HL-60 (cell line): Measurements from ENCODE around the gene PAWR.
A peak's percentile ranks its signal among the peaks of the same experiment; 100 is the strongest.

Experiments
- DNase-seq, 2 experiments: peaks; one replicate each; pipeline ENCODE4 v3.0.0-alpha.2; 2010 to 2020; ENCODE audit warnings: low read depth in 1 of 2, low spot score in 1 of 2
- H3K27ac ChIP-seq: fragments of 250-450 bp; sonication (Bioruptor Pico); replicated peaks from 2 replicates; pipeline ENCODE4 v1.5.1; 2020; ENCODE audit warnings: mild to moderate bottlenecking, moderate library complexity
- H3K27me3 ChIP-seq: fragments of 250-450 bp; sonication (Bioruptor Pico); 2 replicates; pipeline ENCODE4 v1.5.1; 2021; ENCODE audit warnings: mild to moderate bottlenecking, moderate library complexity; ENCODE audit not compliant: insufficient read depth, poor library complexity, severe bottlenecking
- H3K4me3 ChIP-seq: replicated peaks from 2 replicates; pipeline ENCODE4 v1.5.1; 2011; ENCODE audit warnings: mild to moderate bottlenecking, control low read depth, low read length; ENCODE audit not compliant: insufficient read depth
- GABPA ChIP-seq: IDR thresholded peaks from 2 replicates; pipeline ENCODE4 v1.6.1; 2012; ENCODE audit warnings: low read depth
- POLR2AphosphoS5 ChIP-seq: IDR thresholded peaks from 2 replicates; pipeline ENCODE4 v1.6.1; 2012; ENCODE audit warnings: low read depth
- SPI1 ChIP-seq: IDR thresholded peaks from 2 replicates; pipeline ENCODE4 v1.6.1; 2012; ENCODE audit warnings: low read depth, mild to moderate bottlenecking, borderline replicate concordance
- TF ChIP-seq, protein P1 (sequence below): IDR thresholded peaks from one replicate; pipeline ENCODE4 v1.5.1; 2011; ENCODE audit warnings: low read length, control low read depth, inconsistent platforms; ENCODE audit not compliant: insufficient read depth
- TF ChIP-seq, protein P2 (sequence below): IDR thresholded peaks from 2 replicates; pipeline ENCODE4 v1.6.1; 2012; ENCODE audit warnings: low read depth; ENCODE audit not compliant: insufficient replicate concordance

The PAWR gene

DNA sequence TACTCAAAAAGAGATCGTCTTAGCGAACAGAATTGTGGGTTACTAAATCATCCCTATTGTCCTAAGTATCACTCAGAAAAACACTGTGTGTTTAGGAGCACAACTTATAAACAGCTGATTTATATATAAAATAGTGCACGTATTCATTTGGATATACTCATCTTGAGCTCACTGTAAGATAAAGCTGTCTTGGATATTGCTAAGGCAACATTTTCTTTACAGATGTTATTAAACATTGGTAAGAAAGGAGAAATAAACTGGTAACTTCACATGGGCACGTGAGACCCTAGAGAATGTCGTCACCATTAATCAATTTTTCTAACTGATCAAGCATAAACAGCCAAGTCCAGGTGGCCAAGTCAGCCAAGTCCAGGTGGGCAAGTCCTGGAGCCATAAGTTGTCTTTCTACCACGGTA, 1.7 kb downstream of the PAWR start:
- no peak overlapping the region for H3K4me3 ChIP-seq
- H3K27ac ChIP-seq, result no peak overlapping the region
- no peak for DNase-seq
- no peak for TF ChIP-seq POLR2AphosphoS5
- TF ChIP-seq GABPA, result no peak
- no peak for TF ChIP-seq SPI1
- TF ChIP-seq, protein P1, sequence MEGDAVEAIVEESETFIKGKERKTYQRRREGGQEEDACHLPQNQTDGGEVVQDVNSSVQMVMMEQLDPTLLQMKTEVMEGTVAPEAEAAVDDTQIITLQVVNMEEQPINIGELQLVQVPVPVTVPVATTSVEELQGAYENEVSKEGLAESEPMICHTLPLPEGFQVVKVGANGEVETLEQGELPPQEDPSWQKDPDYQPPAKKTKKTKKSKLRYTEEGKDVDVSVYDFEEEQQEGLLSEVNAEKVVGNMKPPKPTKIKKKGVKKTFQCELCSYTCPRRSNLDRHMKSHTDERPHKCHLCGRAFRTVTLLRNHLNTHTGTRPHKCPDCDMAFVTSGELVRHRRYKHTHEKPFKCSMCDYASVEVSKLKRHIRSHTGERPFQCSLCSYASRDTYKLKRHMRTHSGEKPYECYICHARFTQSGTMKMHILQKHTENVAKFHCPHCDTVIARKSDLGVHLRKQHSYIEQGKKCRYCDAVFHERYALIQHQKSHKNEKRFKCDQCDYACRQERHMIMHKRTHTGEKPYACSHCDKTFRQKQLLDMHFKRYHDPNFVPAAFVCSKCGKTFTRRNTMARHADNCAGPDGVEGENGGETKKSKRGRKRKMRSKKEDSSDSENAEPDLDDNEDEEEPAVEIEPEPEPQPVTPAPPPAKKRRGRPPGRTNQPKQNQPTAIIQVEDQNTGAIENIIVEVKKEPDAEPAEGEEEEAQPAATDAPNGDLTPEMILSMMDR, result no peak
- TF ChIP-seq, protein P2, sequence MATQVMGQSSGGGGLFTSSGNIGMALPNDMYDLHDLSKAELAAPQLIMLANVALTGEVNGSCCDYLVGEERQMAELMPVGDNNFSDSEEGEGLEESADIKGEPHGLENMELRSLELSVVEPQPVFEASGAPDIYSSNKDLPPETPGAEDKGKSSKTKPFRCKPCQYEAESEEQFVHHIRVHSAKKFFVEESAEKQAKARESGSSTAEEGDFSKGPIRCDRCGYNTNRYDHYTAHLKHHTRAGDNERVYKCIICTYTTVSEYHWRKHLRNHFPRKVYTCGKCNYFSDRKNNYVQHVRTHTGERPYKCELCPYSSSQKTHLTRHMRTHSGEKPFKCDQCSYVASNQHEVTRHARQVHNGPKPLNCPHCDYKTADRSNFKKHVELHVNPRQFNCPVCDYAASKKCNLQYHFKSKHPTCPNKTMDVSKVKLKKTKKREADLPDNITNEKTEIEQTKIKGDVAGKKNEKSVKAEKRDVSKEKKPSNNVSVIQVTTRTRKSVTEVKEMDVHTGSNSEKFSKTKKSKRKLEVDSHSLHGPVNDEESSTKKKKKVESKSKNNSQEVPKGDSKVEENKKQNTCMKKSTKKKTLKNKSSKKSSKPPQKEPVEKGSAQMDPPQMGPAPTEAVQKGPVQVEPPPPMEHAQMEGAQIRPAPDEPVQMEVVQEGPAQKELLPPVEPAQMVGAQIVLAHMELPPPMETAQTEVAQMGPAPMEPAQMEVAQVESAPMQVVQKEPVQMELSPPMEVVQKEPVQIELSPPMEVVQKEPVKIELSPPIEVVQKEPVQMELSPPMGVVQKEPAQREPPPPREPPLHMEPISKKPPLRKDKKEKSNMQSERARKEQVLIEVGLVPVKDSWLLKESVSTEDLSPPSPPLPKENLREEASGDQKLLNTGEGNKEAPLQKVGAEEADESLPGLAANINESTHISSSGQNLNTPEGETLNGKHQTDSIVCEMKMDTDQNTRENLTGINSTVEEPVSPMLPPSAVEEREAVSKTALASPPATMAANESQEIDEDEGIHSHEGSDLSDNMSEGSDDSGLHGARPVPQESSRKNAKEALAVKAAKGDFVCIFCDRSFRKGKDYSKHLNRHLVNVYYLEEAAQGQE, result no peak
- peaks cover 51% of the 10 kb centered on the region for H3K27me3 ChIP-seq

DNA sequence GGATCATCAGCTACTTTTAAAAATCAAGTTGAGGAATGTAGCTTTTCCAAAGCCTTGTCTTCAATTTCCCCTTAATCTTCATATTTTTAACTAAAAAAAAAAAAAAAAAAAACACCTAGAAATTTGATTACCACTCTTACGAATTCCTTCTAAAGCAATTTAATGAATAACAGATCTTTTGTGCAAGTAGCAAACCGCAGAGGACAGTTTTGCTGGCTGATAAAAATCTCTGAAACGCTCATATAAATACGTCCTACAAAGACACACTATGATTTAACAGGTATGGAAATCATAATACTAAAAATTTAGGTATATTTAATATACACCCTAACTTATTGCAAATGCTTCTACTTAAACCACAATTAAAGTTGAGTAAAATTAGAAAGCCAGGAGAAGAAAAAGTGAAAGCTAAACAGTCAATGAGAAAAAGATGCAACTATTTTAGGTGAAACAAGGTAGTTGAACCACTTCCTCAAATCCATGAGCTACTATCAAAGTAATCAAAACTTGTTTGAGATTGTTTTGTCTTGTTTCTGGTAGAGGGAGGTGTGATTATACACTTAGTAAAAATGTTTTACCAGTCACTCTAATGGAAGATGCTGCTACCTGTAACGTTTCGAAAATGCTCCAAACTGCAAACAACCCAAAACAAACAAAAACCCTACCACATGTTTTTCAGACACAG, 2.2 kb downstream of the PAWR start:
- Histone ChIP-seq H3K27ac (no peak overlapping the region), H3K4me3 (no peak overlapping the region), H3K27me3 (peaks cover 51% of the 10 kb centered on the region)
- no peak for TF ChIP-seq GABPA
- TF ChIP-seq SPI1, result peak; percentile 59; the same call in 1 of the 2 replicates
- no peak for DNase-seq

DNA sequence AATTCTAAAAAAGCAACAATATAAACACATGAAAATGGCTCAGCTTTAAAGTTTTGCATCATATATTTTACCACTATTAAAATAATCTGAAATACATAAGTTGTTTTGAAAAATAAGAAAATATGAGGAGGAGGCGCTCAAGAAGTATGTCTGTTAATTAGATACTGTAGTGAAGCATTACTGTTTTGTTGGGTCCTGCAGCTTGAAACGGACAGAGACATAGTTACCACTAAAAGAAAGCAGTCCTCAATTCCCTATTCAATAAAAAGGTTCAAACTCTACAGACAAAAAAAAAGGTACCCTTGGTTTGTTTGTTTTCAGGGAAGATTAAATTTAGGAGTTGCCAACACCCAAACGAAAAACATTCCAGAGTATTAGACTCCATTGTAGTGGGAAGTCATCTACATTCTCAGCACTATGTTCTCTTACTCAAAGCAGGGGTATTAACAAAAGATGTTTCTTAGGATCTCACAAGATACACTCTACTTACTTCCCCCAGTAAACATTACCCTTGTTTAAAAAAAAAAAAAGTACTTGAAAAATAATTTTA, 3.0 kb downstream of the PAWR start:
- H3K27me3 ChIP-seq, result peaks cover 48% of the 10 kb centered on the region
- H3K4me3 ChIP-seq, result no peak overlapping the region
- TF ChIP-seq, protein P2, result no peak
- TF ChIP-seq, protein P1, result no peak
- TF ChIP-seq GABPA (no peak), POLR2AphosphoS5 (no peak), SPI1 (no peak)
- DNase-seq, result no peak
- H3K27ac ChIP-seq, result no peak overlapping the region

DNA sequence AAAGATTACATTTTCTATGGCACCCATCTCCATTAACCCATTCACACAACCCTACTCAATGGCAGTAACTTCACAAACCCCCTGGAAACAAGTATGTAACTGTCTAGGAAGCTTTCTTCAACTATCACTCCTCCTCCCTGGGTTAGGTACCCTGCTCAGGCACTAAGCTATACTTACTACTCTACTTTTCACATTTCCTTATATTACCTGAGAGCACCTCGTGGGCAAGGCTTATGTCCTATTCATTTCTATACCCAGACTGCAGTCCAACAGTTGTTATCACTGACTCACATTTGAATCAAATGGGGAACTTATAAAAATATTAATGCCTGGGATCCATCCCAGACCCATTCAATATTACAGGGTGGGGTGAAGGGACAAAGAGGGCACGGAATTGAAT, 4.6 kb downstream of the PAWR start:
- TF ChIP-seq, protein P2, result no peak
- TF ChIP-seq POLR2AphosphoS5, result no peak
- TF ChIP-seq SPI1, result no peak
- no peak for TF ChIP-seq GABPA
- TF ChIP-seq, protein P1, result no peak
- no peak for DNase-seq
- peaks cover 36% of the 10 kb centered on the region for H3K27me3 ChIP-seq
- no peak overlapping the region for H3K27ac ChIP-seq
- no peak overlapping the region for H3K4me3 ChIP-seq
